Erythroblast (primary cell): ENCODE data around the gene TTF1.

Source experiments
- GATA1 ChIP-seq: IDR thresholded peaks from 2 replicates; pipeline ENCODE4 v1.6.1; 2011; ENCODE audit warnings: low read depth, mild to moderate bottlenecking, control low read depth, low read length, moderate library complexity
- POLR2A ChIP-seq: IDR thresholded peaks from 2 replicates; pipeline ENCODE4 v1.6.1; 2011; ENCODE audit warnings: mild to moderate bottlenecking, low read length

- TF ChIP-seq POLR2A = no peak
- no peak for TF ChIP-seq GATA1
Measured at GRCh38 chr9:132327537-132327936, 79.1 kb downstream of the TTF1 start.
